Activated naive CD8-positive, alpha-beta T cell treated with anti-CD3 and anti-CD28 coated beads, Interleukin-2, amount 10 ng/mL, durations not matched to agents 7 days and 5 days (primary cell): ENCODE data around the gene PHAX. TPM values are rescaled to one million over a fixed set of nuclear protein-coding genes. Genes with fewer than 3 reads are reported as not detected.
"Not testable (repeated sequence)": the region's sequence is repeated elsewhere in the genome, so short reads cannot be mapped to it uniquely, and the experiment has no call there.

Source experiments
- ATAC-seq: fragments of 150-1000 bp; cut with Tn5 transposase; one replicate; pipeline ENCODE4 v1.10.0; 2021; ENCODE audit warnings: low read depth, moderate library complexity
- POLR2A ChIA-PET: fragments of 350-600 bp; sonication (Branson Sonifier 250); formaldehyde crosslinking; loops from one replicate; lab custom pipeline; 2021; ENCODE audit warnings: antibody characterized with exemption; lab: Charles Lee
- DNase-seq: peaks from one replicate; pipeline ENCODE4 v3.0.0; 2021
- H3K27ac Mint-ChIP-seq: one replicate; pipeline ENCODE4 v1.8.0; 2022; ENCODE audit warnings: mild to moderate bottlenecking, mixed read lengths
- H3K27me3 Mint-ChIP-seq: one replicate; pipeline ENCODE4 v1.8.0; 2022; ENCODE audit warnings: mild to moderate bottlenecking, moderate library complexity, mixed read lengths
- H3K36me3 Mint-ChIP-seq: one replicate; pipeline ENCODE4 v1.8.0; 2021; ENCODE audit warnings: mild to moderate bottlenecking, mixed read lengths
- H3K4me1 Mint-ChIP-seq: one replicate; pipeline ENCODE4 v1.8.0; 2021; ENCODE audit warnings: mixed read lengths
- H3K4me3 Mint-ChIP-seq: one replicate; pipeline ENCODE4 v1.8.0; 2022; ENCODE audit warnings: mild to moderate bottlenecking, moderate library complexity, mixed read lengths
- H3K9me3 Mint-ChIP-seq: one replicate; pipeline ENCODE4 v1.8.0; 2021; ENCODE audit warnings: mixed read lengths
- total RNA-seq, 2 experiments: library from RNA; stranded (reverse); gene quantifications; one replicate each; pipeline ENCODE4 v1.2.3, GENCODE V29; 2021

Gene PHAX
- total RNA-seq, 2 experiments from 2014 or later = 38.8 to 39.9 TPM

DNA sequence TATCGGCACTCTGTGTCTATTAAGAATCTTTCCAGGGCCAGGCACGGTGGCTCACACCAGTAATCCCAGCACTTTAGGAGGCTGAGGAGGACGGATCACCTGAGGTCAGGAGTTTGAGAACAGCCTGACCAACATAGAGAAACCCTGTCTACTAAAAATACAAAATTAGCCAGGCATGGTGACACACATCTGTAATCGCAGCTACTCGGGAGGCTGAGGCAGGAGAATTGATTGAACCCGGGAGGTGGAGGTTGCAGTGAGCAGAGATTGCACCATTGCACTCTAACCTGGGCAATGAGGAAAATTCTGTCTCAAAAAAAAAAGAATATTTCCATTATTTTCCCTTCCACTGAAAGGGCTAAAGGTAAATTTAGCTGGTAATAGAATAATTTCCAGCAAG lies 49.0 kb downstream of the PHAX start:
- H3K27me3 Mint-ChIP-seq = peaks cover 17% of the 10 kb centered on the region
- not testable (repeated sequence) for H3K27ac Mint-ChIP-seq, ATAC-seq, DNase-seq, H3K9me3 Mint-ChIP-seq, H3K36me3 Mint-ChIP-seq, H3K4me1 Mint-ChIP-seq, H3K4me3 Mint-ChIP-seq
- POLR2A ChIA-PET = interaction anchor here (0.6 kb wide), 1 partner anchor 264 kb away, joined by 3 read pairs; no protein-coding TSS in a partner anchor

GRCh38 chr5:126650463-126650862 lies 49.7 kb downstream of the PHAX start:
- H3K4me1 Mint-ChIP-seq = no peaks in the 10 kb centered on the region
- peaks cover 17% of the 10 kb centered on the region for H3K27me3 Mint-ChIP-seq
- H3K9me3 Mint-ChIP-seq = peaks cover under 1% of the 10 kb centered on the region
- no peak overlapping the region for H3K27ac Mint-ChIP-seq
- ATAC-seq = no peak
- POLR2A ChIA-PET = interaction anchor here (0.7 kb wide), 1 partner anchor 128 kb away, joined by 4 read pairs; no protein-coding TSS in a partner anchor
- H3K4me3 Mint-ChIP-seq = no peak overlapping the region
- peaks cover under 1% of the 10 kb centered on the region for H3K36me3 Mint-ChIP-seq
- DNase-seq = no peak

DNA sequence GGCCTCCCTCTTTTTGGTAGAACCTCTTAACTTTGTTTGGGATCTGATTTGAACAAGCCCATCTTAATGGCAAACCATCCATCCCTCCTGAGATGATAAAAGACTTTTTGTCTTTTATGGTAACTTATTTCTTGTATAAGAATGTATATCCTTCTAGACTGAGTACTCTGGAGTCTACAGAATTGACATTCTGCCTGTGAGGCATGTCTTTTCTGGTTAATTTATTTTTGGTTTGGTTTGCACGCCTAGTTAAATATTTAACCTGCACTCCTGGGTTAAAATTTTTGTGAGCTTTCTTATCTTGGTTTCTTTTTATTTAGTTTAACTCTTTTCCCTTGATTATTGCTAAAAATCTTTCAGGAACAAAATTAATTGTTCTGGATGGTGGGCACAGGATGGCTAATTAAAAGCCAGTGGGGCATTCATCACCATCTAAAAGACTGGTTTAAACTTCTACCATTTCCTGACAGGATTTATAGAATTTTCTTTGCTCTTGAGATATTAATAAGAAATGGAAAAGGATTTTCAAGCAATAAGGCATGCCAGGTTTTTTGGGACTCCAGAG lies 50.3 kb downstream of the PHAX start:
- Mint-ChIP-seq H3K9me3 (no peaks in the 10 kb centered on the region), H3K27ac (no peak overlapping the region), H3K27me3 (peaks cover 17% of the 10 kb centered on the region), H3K4me1 (no peaks in the 10 kb centered on the region), H3K36me3 (no peaks in the 10 kb centered on the region), H3K4me3 (no peak overlapping the region)
- POLR2A ChIA-PET = interaction anchor here (0.7 to 1.0 kb wide), 2 partner anchors 68 to 127 kb away, joined by 3 to 4 read pairs; no protein-coding TSS in a partner anchor
- ATAC-seq (no peak), DNase-seq (no peak)

DNA sequence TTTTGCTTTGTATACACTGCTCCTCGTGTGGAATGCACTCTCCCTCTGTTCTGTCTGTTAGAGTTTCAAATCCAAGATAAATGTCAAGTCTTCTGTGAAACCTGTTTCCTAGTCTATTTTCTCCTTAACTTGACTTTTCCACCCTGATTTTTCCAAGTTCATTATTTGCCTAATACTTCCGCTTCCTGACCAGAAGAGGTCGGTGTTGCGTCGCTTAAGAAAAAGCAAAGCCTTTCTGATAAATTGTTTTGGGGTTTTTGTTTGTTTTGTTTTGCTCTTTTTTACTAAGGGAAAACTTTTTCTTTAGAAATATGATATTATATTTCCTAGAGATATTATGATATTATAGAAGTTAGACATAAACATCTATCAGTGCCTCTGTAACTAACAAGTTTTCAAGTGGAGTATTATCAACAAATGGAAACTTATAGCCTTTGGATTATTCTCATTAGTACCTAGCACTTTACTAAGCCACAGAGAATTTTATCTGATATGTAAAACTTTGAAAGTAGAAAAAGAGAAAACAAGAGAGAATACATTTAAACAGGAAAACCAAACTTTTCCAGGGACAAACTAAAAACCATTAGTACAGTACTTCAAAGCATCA lies 55.8 kb downstream of the PHAX start:
- no peaks in the 10 kb centered on the region for H3K9me3 Mint-ChIP-seq
- DNase-seq (no peak), ATAC-seq (no peak)
- POLR2A ChIA-PET = no interaction called here
- H3K36me3 Mint-ChIP-seq = no peaks in the 10 kb centered on the region
- H3K4me1 Mint-ChIP-seq = peaks cover 2% of the 10 kb centered on the region
- H3K27me3 Mint-ChIP-seq = peaks cover 5% of the 10 kb centered on the region
- no peak overlapping the region for H3K4me3 Mint-ChIP-seq
- H3K27ac Mint-ChIP-seq = no peak overlapping the region

DNA sequence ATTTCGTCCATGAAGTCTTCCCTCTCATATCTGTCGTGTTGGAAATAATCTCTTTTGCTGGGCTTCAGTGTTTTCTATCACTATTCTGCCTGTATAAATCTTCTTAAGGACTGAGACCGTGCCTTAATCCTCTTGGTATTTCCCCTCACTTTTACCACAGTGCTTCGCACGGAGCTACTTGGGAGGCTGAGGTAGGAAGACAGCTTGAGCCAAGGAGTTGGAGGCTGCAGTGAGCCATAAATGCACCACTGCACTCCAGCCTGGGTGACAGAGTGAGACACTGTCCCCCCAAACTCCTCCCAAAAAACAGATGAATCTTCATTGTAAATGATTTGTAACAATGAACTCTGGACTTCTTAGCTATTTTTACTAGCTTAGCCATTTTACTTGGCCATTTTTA lies 57.8 kb downstream of the PHAX start:
- H3K4me3 Mint-ChIP-seq = no peak overlapping the region
- no peaks in the 10 kb centered on the region for H3K9me3 Mint-ChIP-seq
- DNase-seq (no peak), ATAC-seq (no peak)
- no peaks in the 10 kb centered on the region for H3K27me3 Mint-ChIP-seq
- peaks cover 2% of the 10 kb centered on the region for H3K4me1 Mint-ChIP-seq
- POLR2A ChIA-PET = interaction anchor here (1.3 kb wide), 1 partner anchor 120 kb away, joined by 4 read pairs; no protein-coding TSS in a partner anchor
- no peaks in the 10 kb centered on the region for H3K36me3 Mint-ChIP-seq
- no peak overlapping the region for H3K27ac Mint-ChIP-seq

DNA sequence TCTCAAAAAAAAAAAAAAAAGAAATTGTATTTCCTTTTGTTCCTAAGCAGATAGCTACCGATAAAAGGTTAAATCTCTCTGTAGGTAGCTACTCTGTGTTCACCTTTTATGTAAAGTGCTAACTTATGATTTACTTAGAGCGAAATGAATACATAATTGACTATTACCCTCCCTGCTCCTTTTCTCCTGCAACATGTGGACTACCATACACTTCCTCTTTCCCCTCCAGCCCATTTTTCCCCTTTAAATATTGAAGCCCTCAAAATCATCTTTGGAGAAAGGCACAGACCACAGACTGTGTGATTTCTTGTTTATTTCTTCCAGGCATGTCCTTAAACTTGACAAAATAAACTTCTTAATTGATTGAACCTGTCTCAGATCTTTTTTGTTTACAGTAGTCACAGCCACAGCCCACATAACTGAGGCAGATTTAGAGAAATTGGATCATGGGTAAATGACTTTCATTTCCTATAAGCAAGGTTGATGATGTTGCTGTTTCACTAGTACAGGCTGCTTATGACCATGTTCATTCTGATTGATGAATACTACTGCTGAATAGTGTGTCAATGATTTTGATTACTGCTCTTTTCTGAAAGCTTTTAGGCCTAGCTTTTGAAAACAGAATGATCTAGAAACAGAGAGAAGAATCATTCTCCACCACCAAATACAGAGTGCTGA lies 59.2 kb downstream of the PHAX start:
- no peak for DNase-seq
- H3K36me3 Mint-ChIP-seq = no peaks in the 10 kb centered on the region
- no peak overlapping the region for H3K27ac Mint-ChIP-seq
- POLR2A ChIA-PET = interaction anchor here (1.3 kb wide), 1 partner anchor 118 kb away, joined by 4 read pairs; no protein-coding TSS in a partner anchor
- H3K4me1 Mint-ChIP-seq = peaks cover 2% of the 10 kb centered on the region
- peaks cover 6% of the 10 kb centered on the region for H3K27me3 Mint-ChIP-seq
- H3K4me3 Mint-ChIP-seq = no peak overlapping the region
- peak; percentile 56 for ATAC-seq
- no peaks in the 10 kb centered on the region for H3K9me3 Mint-ChIP-seq

- no peak for ATAC-seq
- H3K36me3 Mint-ChIP-seq = no peaks in the 10 kb centered on the region
- H3K4me3 Mint-ChIP-seq = no peak overlapping the region
- H3K4me1 Mint-ChIP-seq = peaks cover 3% of the 10 kb centered on the region
- POLR2A ChIA-PET = no interaction called here
- no peak overlapping the region for H3K27ac Mint-ChIP-seq
- no peak for DNase-seq
- H3K27me3 Mint-ChIP-seq = peaks cover 11% of the 10 kb centered on the region
- no peaks in the 10 kb centered on the region for H3K9me3 Mint-ChIP-seq
Observed at GRCh38 chr5:126664586-126664985, 63.8 kb downstream of the PHAX start.

- H3K27ac Mint-ChIP-seq, POLR2A ChIA-PET, H3K36me3 Mint-ChIP-seq, DNase-seq, H3K27me3 Mint-ChIP-seq, ATAC-seq, H3K9me3 Mint-ChIP-seq, H3K4me1 Mint-ChIP-seq, H3K4me3 Mint-ChIP-seq: not testable (repeated sequence)
Observed at GRCh38 chr5:126670109-126670508, 69.4 kb downstream of the PHAX start.

GRCh38 chr5:126671681-126672080 lies 70.9 kb downstream of the PHAX start:
- not testable (repeated sequence) for H3K27ac Mint-ChIP-seq

DNA sequence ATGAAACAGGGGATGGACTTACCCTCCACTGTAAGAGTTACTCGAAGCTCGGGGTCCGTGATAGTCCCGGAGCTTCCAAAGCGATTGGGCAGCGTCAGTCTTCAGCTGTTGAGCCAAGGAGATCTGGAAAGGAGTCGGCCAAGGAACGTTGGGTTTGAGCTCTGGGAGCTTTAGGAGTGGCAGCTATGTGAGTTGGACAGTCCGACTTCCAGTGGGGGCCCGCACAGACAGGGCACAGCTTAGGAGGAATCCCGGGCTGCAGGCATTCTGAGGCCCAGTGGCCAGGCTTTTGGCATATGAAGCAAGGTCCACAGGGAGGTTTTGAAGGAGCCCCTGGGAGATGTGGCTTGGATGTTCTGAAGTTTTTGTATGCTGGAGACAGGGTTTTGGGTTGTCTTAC lies 72.7 kb downstream of the PHAX start:
- POLR2A ChIA-PET = interaction anchor here (10.2 kb wide), 1 partner anchor 105 kb away, joined by 119 read pairs; the partner anchor contains the start of gene LMNB1
- Mint-ChIP-seq H3K27ac (no peak overlapping the region), H3K9me3 (peaks cover 6% of the 10 kb centered on the region), H3K36me3 (peaks cover 6% of the 10 kb centered on the region), H3K4me3 (no peak overlapping the region), H3K27me3 (peaks cover 2% of the 10 kb centered on the region), H3K4me1 (peaks cover 10% of the 10 kb centered on the region)
- ATAC-seq = no peak
- DNase-seq = no peak

More at GRCh38 chr5:126671681-126672080, 70.9 kb downstream of the PHAX start:
- H3K36me3 Mint-ChIP-seq, H3K4me1 Mint-ChIP-seq, DNase-seq, H3K9me3 Mint-ChIP-seq, ATAC-seq, H3K27me3 Mint-ChIP-seq, POLR2A ChIA-PET, H3K4me3 Mint-ChIP-seq: not testable (repeated sequence)

GRCh38 chr5:126674145-126674544 lies 73.4 kb downstream of the PHAX start:
- ATAC-seq (no peak), DNase-seq (no peak)
- POLR2A ChIA-PET = interaction anchor here (10.2 kb wide), 1 partner anchor 105 kb away, joined by 119 read pairs; the partner anchor contains the start of gene LMNB1
- H3K4me3 Mint-ChIP-seq = no peak overlapping the region
- peaks cover 6% of the 10 kb centered on the region for H3K36me3 Mint-ChIP-seq
- peaks cover 6% of the 10 kb centered on the region for H3K9me3 Mint-ChIP-seq
- no peak overlapping the region for H3K27ac Mint-ChIP-seq
- peaks cover 2% of the 10 kb centered on the region for H3K27me3 Mint-ChIP-seq
- peaks cover 10% of the 10 kb centered on the region for H3K4me1 Mint-ChIP-seq

- H3K4me1 Mint-ChIP-seq = peaks cover 13% of the 10 kb centered on the region
- no peak overlapping the region for H3K27ac Mint-ChIP-seq
- ATAC-seq = no peak
- H3K4me3 Mint-ChIP-seq = no peak overlapping the region
- POLR2A ChIA-PET = interaction anchor here (10.2 kb wide), 1 partner anchor 103 kb away, joined by 119 read pairs; the partner anchor contains the start of gene LMNB1
- peaks cover 2% of the 10 kb centered on the region for H3K27me3 Mint-ChIP-seq
- no peak for DNase-seq
- H3K9me3 Mint-ChIP-seq = peaks cover 5% of the 10 kb centered on the region
- H3K36me3 Mint-ChIP-seq = peaks cover 5% of the 10 kb centered on the region
Observed at GRCh38 chr5:126675338-126675737, 74.6 kb downstream of the PHAX start.

GRCh38 chr5:126676195-126676624 lies 75.5 kb downstream of the PHAX start:
- POLR2A ChIA-PET = interaction anchor here (10.2 kb wide), 1 partner anchor 103 kb away, joined by 119 read pairs; the partner anchor contains the start of gene LMNB1
- ATAC-seq = peak; percentile 79
- Mint-ChIP-seq H3K4me3 (peak overlapping the region; percentile 5), H3K9me3 (peaks cover 3% of the 10 kb centered on the region), H3K36me3 (peaks cover 3% of the 10 kb centered on the region), H3K4me1 (peaks cover 13% of the 10 kb centered on the region), H3K27me3 (peaks cover 2% of the 10 kb centered on the region), H3K27ac (peak overlapping the region; percentile 60)
- no peak for DNase-seq
